Transverse colon (tissue), 4 donors: ENCODE measurements around the gene ZNF775. TPM values are rescaled to one million over a fixed set of nuclear protein-coding genes. Genes with fewer than 3 reads are reported as not detected.
A peak's percentile ranks its signal among the peaks of the same experiment; 100 is the strongest.

Experiments used
- DNase-seq: peaks from one replicate; pipeline ENCODE4 v3.0.0-alpha.2; 2019
- H3K27ac ChIP-seq, 4 donors: fragments of 200-600 bp; sonication (generic); 2 replicates each; pipeline ENCODE4 v1.5.1; 2016 to 2018; ENCODE audit warnings: inconsistent platforms in 4 of 4
- H3K27me3 ChIP-seq: fragments of 200-600 bp; sonication (generic); 2 replicates; pipeline ENCODE4 v1.5.1; 2017; ENCODE audit warnings: inconsistent platforms
- H3K36me3 ChIP-seq, 4 donors: fragments of 200-600 bp; sonication (generic); 2 replicates each; pipeline ENCODE4 v1.5.1; 2017 to 2019; ENCODE audit warnings: inconsistent platforms in 4 of 4
- H3K4me1 ChIP-seq, 4 donors: fragments of 200-600 bp; sonication (generic); 2 replicates each; pipeline ENCODE4 v1.5.1; 2017 to 2020; ENCODE audit warnings: inconsistent platforms in 4 of 4
- H3K4me3 ChIP-seq, 4 donors: fragments of 200-600 bp; sonication (generic); 1 replicate in 1 of 4; 2 replicates in 3 of 4; pipeline versions ENCODE4 v1.5.1 to v1.6.1; 2017 to 2019; ENCODE audit warnings: inconsistent platforms in 4 of 4
- H3K9me3 ChIP-seq, 2 donors: fragments of 200-600 bp; sonication (generic); 2 replicates each; pipeline ENCODE4 v1.5.1; 2017 to 2019; ENCODE audit warnings: inconsistent platforms in 2 of 2
- EP300 ChIP-seq: sonication (generic); formaldehyde crosslinking; IDR thresholded peaks from one replicate; pipeline ENCODE4 v1.6.1; 2017; ENCODE audit warnings: antibody characterized with exemption, low read depth
- POLR2A ChIP-seq: fragments of 450-650 bp; IDR thresholded peaks from one replicate; pipeline ENCODE4 v1.6.1; 2016; ENCODE audit warnings: antibody characterized with exemption, mild to moderate bottlenecking, moderate library complexity
- POLR2AphosphoS5 ChIP-seq, 3 donors: sonication (generic); formaldehyde crosslinking; IDR thresholded peaks; one replicate each; pipeline ENCODE4 v1.6.1; 2016; ENCODE audit warnings: antibody characterized with exemption in 3 of 3
- WGBS, 2 donors: methylation state at CpG; one replicate each; pipeline ENCODE4 v1.1.5; 2018; ENCODE audit warnings: low coverage in 1 of 2; 5-methylcytosine and 5-hydroxymethylcytosine counted together
- in situ Hi-C, 4 donors: fragments of 200-750 bp; cut with MboI; loops; one replicate each; pipeline versions ENCODE4 v1.15.0 to v1.15.1; 2017; ENCODE audit warnings: low sequenced_read_pairs in 3 of 4, low pct_ligation_motif_present in 1 of 4, low pct_unique_long_range_greater_than_20kb in 1 of 4
- intact Hi-C: fragments of 100-400 bp; cut with DNase I; formaldehyde crosslinking; loops from one replicate; pipeline ENCODE4 v1.15.1; 2023; ENCODE audit warnings: low total_unique reads
- total RNA-seq, 4 donors: library from RNA; depleted of rRNA; stranded (reverse); fragments of >200 nt; gene quantifications; one replicate each; pipeline ENCODE4 v1.1.0, GENCODE V29; 2016
- TF ChIP-seq, protein P1 (sequence below), 5 experiments: fragments of 200-600 bp in 3 of 5; fragments of 450-650 bp in 2 of 5; sonication (generic) in 3 of 5; IDR thresholded peaks; 1 replicate in 2 of 5; 2 replicates in 3 of 5; pipeline ENCODE4 v1.5.1; 2016 to 2017; ENCODE audit warnings: antibody characterized with exemption in 5 of 5, inconsistent platforms in 3 of 5, mild to moderate bottlenecking in 2 of 5, moderate library complexity in 1 of 5

Gene ZNF775
- total RNA-seq, 4 donors from 2014 or later: 8.9 to 75.2 (median 15.2) TPM

GRCh38 chr7:150363872-150364271 lies 15.3 kb upstream of the ZNF775 start:
- Histone ChIP-seq H3K36me3 (no peaks in the 10 kb centered on the region), H3K27ac (peak overlapping the region in 1 of 4 donors; percentile 13), H3K4me1 (peaks cover 0 to 23% (median 5%) of the 10 kb centered on the region in 4 donors), H3K4me3 (no peak overlapping the region), H3K9me3 (no peaks in the 10 kb centered on the region), H3K27me3 (no peaks in the 10 kb centered on the region)
- TF ChIP-seq POLR2AphosphoS5 (IDR thresholded peaks at IDR 0.05) (no peak), POLR2A (no peak), EP300 (no peak)
- no peak for DNase-seq
- intact Hi-C loops (no loop called here), in situ Hi-C loops (no loop called here)
- 76 to 88% methylated on average over 2 to 5 of the region's 5 CpGs for WGBS, 2 donors

GRCh38 chr7:150365194-150365593 lies 13.9 kb upstream of the ZNF775 start:
- in situ Hi-C loops (no loop called here), intact Hi-C loops (no loop called here)
- H3K27ac ChIP-seq: peak overlapping the region in 1 of 4 donors; percentile 41
- H3K9me3 ChIP-seq: no peaks in the 10 kb centered on the region
- H3K27me3 ChIP-seq: no peaks in the 10 kb centered on the region
- WGBS, 2 donors: 85 to 93% methylated on average over 5 to 10 of the region's 10 CpGs
- peaks cover 8 to 31% (median 12%) of the 10 kb centered on the region in 4 donors for H3K4me1 ChIP-seq
- H3K4me3 ChIP-seq: no peak overlapping the region
- TF ChIP-seq, protein P1, sequence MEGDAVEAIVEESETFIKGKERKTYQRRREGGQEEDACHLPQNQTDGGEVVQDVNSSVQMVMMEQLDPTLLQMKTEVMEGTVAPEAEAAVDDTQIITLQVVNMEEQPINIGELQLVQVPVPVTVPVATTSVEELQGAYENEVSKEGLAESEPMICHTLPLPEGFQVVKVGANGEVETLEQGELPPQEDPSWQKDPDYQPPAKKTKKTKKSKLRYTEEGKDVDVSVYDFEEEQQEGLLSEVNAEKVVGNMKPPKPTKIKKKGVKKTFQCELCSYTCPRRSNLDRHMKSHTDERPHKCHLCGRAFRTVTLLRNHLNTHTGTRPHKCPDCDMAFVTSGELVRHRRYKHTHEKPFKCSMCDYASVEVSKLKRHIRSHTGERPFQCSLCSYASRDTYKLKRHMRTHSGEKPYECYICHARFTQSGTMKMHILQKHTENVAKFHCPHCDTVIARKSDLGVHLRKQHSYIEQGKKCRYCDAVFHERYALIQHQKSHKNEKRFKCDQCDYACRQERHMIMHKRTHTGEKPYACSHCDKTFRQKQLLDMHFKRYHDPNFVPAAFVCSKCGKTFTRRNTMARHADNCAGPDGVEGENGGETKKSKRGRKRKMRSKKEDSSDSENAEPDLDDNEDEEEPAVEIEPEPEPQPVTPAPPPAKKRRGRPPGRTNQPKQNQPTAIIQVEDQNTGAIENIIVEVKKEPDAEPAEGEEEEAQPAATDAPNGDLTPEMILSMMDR (IDR thresholded peaks at IDR 0.05): no peak
- TF ChIP-seq POLR2A (no peak), EP300 (no peak), POLR2AphosphoS5 (IDR thresholded peaks at IDR 0.05) (no peak)
- no peaks in the 10 kb centered on the region for H3K36me3 ChIP-seq
- no peak for DNase-seq

DNA sequence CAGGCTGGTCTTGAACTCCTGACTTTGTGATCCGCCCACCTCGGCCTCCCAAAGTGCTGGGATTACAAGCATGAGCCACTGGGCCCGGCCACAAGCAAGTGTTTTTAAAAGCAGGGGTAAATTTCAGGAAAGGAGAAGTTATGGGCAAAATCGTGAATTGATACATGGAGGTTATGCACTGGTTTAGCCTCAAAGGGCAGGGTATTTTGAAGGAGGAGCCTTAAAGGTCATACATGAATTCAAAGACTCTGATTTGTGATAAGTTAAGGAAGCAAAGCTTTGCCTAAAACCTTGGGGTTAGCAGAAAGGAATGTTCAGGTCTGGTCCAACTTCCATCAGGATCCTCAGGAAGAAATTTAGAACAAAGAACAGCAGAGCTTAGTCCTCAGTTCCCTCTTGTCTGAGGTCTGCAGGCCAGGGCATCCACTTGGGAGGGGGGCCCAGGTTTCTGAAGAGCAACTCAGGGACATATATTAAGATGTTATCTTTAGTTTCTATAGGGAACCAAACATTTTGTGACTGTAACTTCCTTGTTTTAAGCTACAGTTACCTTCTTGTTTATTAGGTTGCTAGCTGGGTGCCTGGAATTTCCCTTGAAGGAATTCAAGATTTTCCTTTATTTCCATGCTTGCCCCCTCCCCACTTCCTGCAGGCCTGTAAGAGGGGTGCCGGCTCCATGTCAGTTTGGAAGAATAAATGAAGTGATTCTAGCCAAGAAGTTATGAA lies 13.3 kb upstream of the ZNF775 start:
- intact Hi-C loops (no loop called here), in situ Hi-C loops (no loop called here)
- Histone ChIP-seq H3K27ac (peak overlapping the region in 3 of 4 donors; percentile 39 to 93 (median 41)), H3K36me3 (no peaks in the 10 kb centered on the region), H3K4me1 (peaks cover 12 to 37% (median 19%) of the 10 kb centered on the region in 4 donors), H3K27me3 (no peaks in the 10 kb centered on the region), H3K9me3 (no peaks in the 10 kb centered on the region), H3K4me3 (no peak overlapping the region)
- DNase-seq: no peak
- WGBS, 2 donors: 45 to 71% methylated on average over 5 of the region's 5 CpGs
- TF ChIP-seq POLR2AphosphoS5 (IDR thresholded peaks at IDR 0.05) (no peak), EP300 (no peak), POLR2A (no peak)
- TF ChIP-seq, protein P1 (IDR thresholded peaks at IDR 0.05): no peak

GRCh38 chr7:150367677-150368095 lies 11.4 kb upstream of the ZNF775 start:
- Histone ChIP-seq H3K27ac (peak overlapping the region; percentile 93 to 99 (median 97)), H3K36me3 (no peaks in the 10 kb centered on the region), H3K9me3 (no peaks in the 10 kb centered on the region), H3K4me3 (peak overlapping the region in 3 of 4 donors; percentile 70 to 90 (median 84)), H3K4me1 (peaks cover 15 to 56% (median 35%) of the 10 kb centered on the region in 4 donors), H3K27me3 (no peaks in the 10 kb centered on the region)
- peak in 2 of 3 donors; percentile 46 to 69 for TF ChIP-seq POLR2AphosphoS5 (IDR thresholded peaks at IDR 0.05)
- TF ChIP-seq POLR2A: no peak
- TF ChIP-seq, protein P1 (IDR thresholded peaks at IDR 0.05): no peak
- no peak for TF ChIP-seq EP300
- in situ Hi-C loops: no loop called here
- no peak for DNase-seq
- 28 to 32% methylated on average over 6 to 8 of the region's 8 CpGs for WGBS, 2 donors
- intact Hi-C loops: no loop called here
